GM23248 (cell line): ENCODE measurements around the gene ANAPC1.
"Not testable (repeated sequence)": the region's sequence is repeated elsewhere in the genome, so short reads cannot be mapped to it uniquely, and the experiment has no call there.

ENCODE experiments used
- EZH2 ChIP-seq: fragments of 200-600 bp; sonication (generic); IDR thresholded peaks from 2 replicates; pipeline ENCODE4 v1.6.1; 2018; ENCODE audit warnings: antibody characterized with exemption, mild to moderate bottlenecking; ENCODE audit not compliant: insufficient read depth, poor library complexity, severe bottlenecking
- EZH2phosphoT487 ChIP-seq: fragments of 200-600 bp; sonication (generic); IDR thresholded peaks from 2 replicates; pipeline ENCODE4 v1.6.1; 2018; ENCODE audit warnings: antibody characterized with exemption, moderate library complexity, mild to moderate bottlenecking, low read depth; ENCODE audit not compliant: insufficient read depth

- TF ChIP-seq EZH2, EZH2phosphoT487: not testable (repeated sequence)
Observed at GRCh38 chr2:111776296-111776695, 107.7 kb downstream of the ANAPC1 start.
